GM23338 (cell line): Measurements from ENCODE around the gene CDC26. TPM values are rescaled to one million over a fixed set of nuclear protein-coding genes. Genes with fewer than 3 reads are reported as not detected.

ENCODE experiments used
- ATAC-seq: fragments of 200-7000 bp; cut with Tn5 transposase; 3 replicates; pipeline ENCODE4 v1.9.1; 2020
- DNase-seq: peaks from one replicate; pipeline ENCODE4 v3.0.0-alpha.2; 2015; ENCODE audit warnings: low spot score
- H2AFZ ChIP-seq: fragments of 200-600 bp; sonication (generic); 2 replicates; pipeline ENCODE4 v1.8.0; 2016; ENCODE audit warnings: antibody characterized with exemption, mild to moderate bottlenecking, moderate library complexity
- H3F3A ChIP-seq: fragments of 200-600 bp; sonication (generic); replicated peaks from 2 replicates; pipeline ENCODE4 v1.8.0; 2017; ENCODE audit warnings: antibody characterized with exemption, mixed run types, low read depth
- H3K27ac ChIP-seq: fragments of 200-600 bp; sonication (generic); 2 replicates; pipeline ENCODE4 v1.6.1; 2016; ENCODE audit warnings: low read depth
- H3K27me3 ChIP-seq: fragments of 200-600 bp; sonication (generic); 2 replicates; pipeline ENCODE4 v1.8.0; 2016; ENCODE audit warnings: mild to moderate bottlenecking, mixed run types, moderate library complexity; ENCODE audit not compliant: insufficient read depth
- H3K36me3 ChIP-seq: fragments of 200-600 bp; sonication (generic); 2 replicates; pipeline ENCODE4 v1.8.0; 2016; ENCODE audit warnings: mild to moderate bottlenecking; ENCODE audit not compliant: insufficient read depth
- H3K4me1 ChIP-seq: fragments of 200-600 bp; sonication (generic); 2 replicates; pipeline ENCODE4 v1.8.0; 2016; ENCODE audit warnings: mild to moderate bottlenecking, moderate library complexity; ENCODE audit not compliant: insufficient read depth
- H3K4me2 ChIP-seq: fragments of 200-600 bp; sonication (generic); 2 replicates; pipeline ENCODE4 v1.7.1; 2017; ENCODE audit warnings: mixed run types
- H3K4me3 ChIP-seq: fragments of 200-600 bp; sonication (generic); 2 replicates; pipeline ENCODE4 v1.6.1; 2016; ENCODE audit warnings: mixed run types
- H3K79me2 ChIP-seq: fragments of 200-600 bp; sonication (generic); replicated peaks from 2 replicates; pipeline ENCODE4 v1.8.0; 2017; ENCODE audit warnings: mild to moderate bottlenecking; ENCODE audit not compliant: insufficient read depth
- H3K9me2 ChIP-seq: fragments of 200-600 bp; sonication (generic); 2 replicates; pipeline ENCODE4 v1.8.0; 2017; ENCODE audit not compliant: insufficient read depth
- H4K20me1 ChIP-seq: fragments of 200-600 bp; sonication (generic); replicated peaks from 2 replicates; pipeline ENCODE4 v1.8.0; 2017; ENCODE audit warnings: mild to moderate bottlenecking; ENCODE audit not compliant: insufficient read depth
- H3K27ac Mint-ChIP-seq: 2 replicates; pipeline ENCODE4 v1.8.0; 2020; ENCODE audit warnings: inconsistent platforms, mild to moderate bottlenecking, moderate library complexity, mixed read lengths
- H3K27me3 Mint-ChIP-seq: 3 replicates; pipeline ENCODE4 v1.8.0; 2022; ENCODE audit warnings: low read depth, mild to moderate bottlenecking, moderate library complexity, mixed read lengths, inconsistent platforms; ENCODE audit not compliant: insufficient read depth, poor library complexity
- H3K36me3 Mint-ChIP-seq: 3 replicates; pipeline ENCODE4 v1.8.0; 2021; ENCODE audit warnings: low read depth, mild to moderate bottlenecking, inconsistent platforms, moderate library complexity, mixed read lengths
- H3K4me1 Mint-ChIP-seq: 3 replicates; pipeline ENCODE4 v1.8.0; 2020; ENCODE audit warnings: mild to moderate bottlenecking, inconsistent platforms, mixed read lengths
- H3K4me3 Mint-ChIP-seq: 3 replicates; pipeline ENCODE4 v1.8.0; 2021; ENCODE audit warnings: moderate library complexity, mild to moderate bottlenecking, inconsistent platforms, mixed read lengths
- H3K9me3 Mint-ChIP-seq: 3 replicates; pipeline ENCODE4 v1.8.0; 2020; ENCODE audit warnings: moderate library complexity, mild to moderate bottlenecking, inconsistent platforms, mixed read lengths
- CREB1 ChIP-seq: fragments of 250-450 bp; sonication (Bioruptor Pico); IDR thresholded peaks from 2 replicates; pipeline ENCODE4 v1.5.0; 2020; ENCODE audit warnings: low read depth, mild to moderate bottlenecking, moderate library complexity
- CTCF ChIP-seq, 2 experiments: fragments of 200-600 bp in 1 of 2; sonication (generic) in 1 of 2; conservative IDR thresholded peaks; 2 replicates each; pipeline versions ENCODE4 v1.5.1 to v1.6.1; 2016 to 2017; ENCODE audit warnings: antibody characterized with exemption in 2 of 2, low read depth in 2 of 2, mild to moderate bottlenecking in 2 of 2, moderate library complexity in 1 of 2
- ETS1 ChIP-seq: IDR thresholded peaks from 2 replicates; pipeline ENCODE4 v1.6.1; 2016; ENCODE audit warnings: antibody characterized with exemption
- EZH2 ChIP-seq: fragments of 200-600 bp; sonication (generic); IDR thresholded peaks from one replicate; pipeline ENCODE4 v1.8.0; 2017; ENCODE audit warnings: antibody characterized with exemption, mild to moderate bottlenecking, low read depth; ENCODE audit not compliant: unreplicated experiment
- EZH2phosphoT487 ChIP-seq: fragments of 200-600 bp; sonication (generic); IDR thresholded peaks from one replicate; pipeline ENCODE4 v1.8.1; 2018; ENCODE audit warnings: antibody characterized with exemption; ENCODE audit not compliant: unreplicated experiment
- JUNB ChIP-seq: IDR thresholded peaks from one replicate; pipeline ENCODE4 v1.6.1; 2016; ENCODE audit warnings: antibody characterized with exemption; ENCODE audit not compliant: unreplicated experiment
- NANOG ChIP-seq: IDR thresholded peaks from 2 replicates; pipeline ENCODE4 v1.6.1; 2016; ENCODE audit warnings: antibody characterized with exemption, borderline replicate concordance
- POLR2AphosphoS5 ChIP-seq: IDR thresholded peaks from 2 replicates; pipeline ENCODE4 v1.6.1; 2016; ENCODE audit warnings: antibody characterized with exemption, low read depth
- REST ChIP-seq: IDR thresholded peaks from one replicate; pipeline ENCODE4 v1.6.1; 2018; ENCODE audit warnings: antibody characterized with exemption; ENCODE audit not compliant: unreplicated experiment
- STAT1 ChIP-seq: IDR thresholded peaks from one replicate; pipeline ENCODE4 v1.6.1; 2016; ENCODE audit warnings: antibody characterized with exemption; ENCODE audit not compliant: unreplicated experiment
- ZNF114 ChIP-seq: fragments of 250-450 bp; sonication (Bioruptor Pico); IDR thresholded peaks from 2 replicates; pipeline ENCODE4 v1.5.0; 2020; ENCODE audit warnings: mild to moderate bottlenecking, moderate library complexity
- polyA plus RNA-seq: library from polyadenylated mRNA; unstranded; fragments of >200 nt; fragmentation: Nextera tagmentation; extraction: Ambion mirVana; gene quantifications from 2 replicates; pipeline ENCODE4 v1.2.1, GENCODE V29; 2016
- total RNA-seq: library from RNA; depleted of rRNA; stranded (reverse); fragments of >200 nt; shearing (Covaris generic); gene quantifications from 2 replicates; pipeline ENCODE4 v1.2.3, GENCODE V29; 2014

The CDC26 gene
- total and polyA plus RNA-seq, 2 experiments from 2014 or later = 34.9 to 112 TPM

DNA sequence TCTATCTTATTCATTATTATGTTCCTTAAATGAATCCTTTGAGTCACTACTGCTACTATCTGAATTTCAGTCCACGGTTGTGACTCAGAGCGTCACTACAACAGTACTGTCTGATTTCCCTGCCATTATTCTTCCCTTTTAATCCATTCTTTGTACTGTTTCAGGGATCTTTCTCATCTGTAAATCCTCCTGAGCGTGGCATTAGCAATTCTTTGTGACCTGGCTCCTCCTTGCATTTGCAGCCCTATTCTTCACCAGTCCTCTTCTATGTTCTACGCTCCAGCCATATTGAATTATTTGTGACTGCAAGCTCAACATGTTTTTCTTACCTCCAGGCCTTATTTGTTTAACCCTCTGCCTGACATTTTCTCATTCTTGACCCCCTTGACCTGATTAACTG, 6.0 kb upstream of the CDC26 start:
- Histone ChIP-seq H4K20me1 (peaks cover 23% of the 10 kb centered on the region), H3K4me1 (peaks cover 2% of the 10 kb centered on the region; the same call in 1 of the 2 replicates), H3K27ac (no peak overlapping the region), H2AFZ (no peak overlapping the region), H3K36me3 (peaks cover 79% of the 10 kb centered on the region), H3K27me3 (no peaks in the 10 kb centered on the region), H3K4me3 (no peak overlapping the region), H3K4me2 (no peak overlapping the region), H3F3A (no peaks in the 10 kb centered on the region), H3K9me2 (no peaks in the 10 kb centered on the region), H3K79me2 (peaks cover 10% of the 10 kb centered on the region)
- ATAC-seq = no peak
- no peaks in the 10 kb centered on the region for H3K9me3 Mint-ChIP-seq
- H3K4me1 Mint-ChIP-seq = 0 out of 3 replicates have a peak, but pooled peaks cover 3% of the 10 kb centered on the region
- H3K27me3 Mint-ChIP-seq = no peaks in the 10 kb centered on the region
- TF ChIP-seq CTCF (conservative IDR thresholded peaks at IDR 0.05; ENCODE audit: low read depth in 2 of 2) = no peak
- no peak for TF ChIP-seq REST
- TF ChIP-seq STAT1 = no peak
- TF ChIP-seq JUNB = no peak
- no peak for TF ChIP-seq CREB1 (CRISPR knock-in tag)
- TF ChIP-seq POLR2AphosphoS5 = no peak
- TF ChIP-seq EZH2 = no peak
- TF ChIP-seq NANOG = no peak
- no peak for TF ChIP-seq EZH2phosphoT487
- no peak for TF ChIP-seq ZNF114
- no peak for TF ChIP-seq ETS1
- no peak for DNase-seq
- H3K4me3 Mint-ChIP-seq = no peak overlapping the region
- H3K27ac Mint-ChIP-seq = no peak overlapping the region
- peaks cover 80% of the 10 kb centered on the region for H3K36me3 Mint-ChIP-seq
